ENCODE results near the gene NAALADL2. TPM values are rescaled to one million over a fixed set of nuclear protein-coding genes. Genes with fewer than 3 reads are reported as not detected.
"Not testable (repeated sequence)": the region's sequence is repeated elsewhere in the genome, so short reads cannot be mapped to it uniquely, and the experiment has no call there.

NAALADL2 gene
- total RNA-seq, 1 experiment from 2014 or later: 3.1 TPM

DNA sequence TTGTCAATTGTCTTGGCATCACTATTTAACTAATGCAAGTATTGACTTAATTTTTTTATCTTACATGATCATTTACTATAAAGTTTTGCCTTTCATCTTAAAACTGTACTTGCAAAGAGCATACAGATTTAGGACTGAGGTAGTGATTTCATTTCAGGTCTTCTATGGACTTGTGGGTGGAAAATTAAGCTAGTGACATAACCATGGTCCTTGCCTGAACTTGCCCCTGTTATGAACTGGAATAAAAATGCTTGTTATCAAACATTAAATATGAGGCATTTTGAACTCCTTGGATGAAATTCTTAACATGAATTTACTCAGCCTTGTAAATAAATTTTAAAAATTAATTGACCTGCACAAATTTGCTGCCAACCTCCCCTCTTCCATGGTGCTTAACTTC, 712.0 kb downstream of the NAALADL2 start:
- Histone ChIP-seq H3K36me3 (no peaks in the 10 kb centered on the region), H3K4me1 (no peaks in the 10 kb centered on the region), H3K27me3 (no peaks in the 10 kb centered on the region), H3K4me3 (no peak overlapping the region), H3K27ac (no peak overlapping the region), H3K9me3 (replicated peaks) (no peaks in the 10 kb centered on the region)
- DNase-seq: no peak

DNA sequence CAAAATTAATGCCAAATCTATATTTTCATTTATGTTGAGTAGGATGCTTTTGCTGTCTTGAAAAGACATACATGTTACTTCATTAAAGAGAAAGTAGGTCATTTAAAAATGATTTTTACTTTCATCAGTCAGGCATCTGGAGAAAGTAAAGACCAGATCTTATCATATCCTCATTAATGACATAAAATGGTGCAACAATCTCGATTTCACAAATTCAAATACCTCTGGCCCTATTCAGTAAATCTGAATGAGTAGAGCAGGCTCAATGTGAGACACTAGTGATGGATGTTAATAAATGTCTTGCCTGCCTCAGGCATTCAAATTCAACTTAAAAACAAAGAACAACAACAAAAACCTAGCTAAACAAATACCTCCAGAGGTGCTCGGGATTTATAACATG, 714.1 kb downstream of the NAALADL2 start:
- DNase-seq: no peak
- Histone ChIP-seq H3K9me3 (replicated peaks) (no peaks in the 10 kb centered on the region), H3K36me3 (no peaks in the 10 kb centered on the region), H3K27me3 (no peaks in the 10 kb centered on the region), H3K27ac (no peak overlapping the region), H3K4me3 (no peak overlapping the region), H3K4me1 (no peaks in the 10 kb centered on the region)

DNA sequence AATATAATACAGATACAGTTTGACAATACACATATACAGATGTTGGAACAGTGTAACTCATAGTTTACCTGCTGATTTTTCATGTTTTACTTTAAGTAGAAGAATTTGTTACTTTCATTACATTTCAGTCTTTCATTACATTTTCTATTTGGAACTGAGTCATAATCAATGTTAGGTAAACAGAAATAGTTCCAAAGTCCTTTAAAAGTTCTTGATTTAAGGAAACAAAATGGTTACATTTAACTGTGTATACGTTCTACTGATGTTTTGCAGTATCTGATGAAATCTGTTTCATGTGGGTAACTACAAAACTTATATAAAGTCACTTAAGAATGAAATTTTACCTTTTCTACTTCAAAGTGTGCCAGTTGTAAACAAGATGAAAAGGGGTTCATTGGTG, 721.2 kb downstream of the NAALADL2 start:
- Histone ChIP-seq H3K27ac (no peak overlapping the region), H3K36me3 (no peaks in the 10 kb centered on the region), H3K4me1 (no peaks in the 10 kb centered on the region; the same call in 1 of the 2 replicates), H3K27me3 (no peaks in the 10 kb centered on the region), H3K4me3 (no peak overlapping the region), H3K9me3 (replicated peaks) (no peaks in the 10 kb centered on the region)
- DNase-seq: no peak

DNA sequence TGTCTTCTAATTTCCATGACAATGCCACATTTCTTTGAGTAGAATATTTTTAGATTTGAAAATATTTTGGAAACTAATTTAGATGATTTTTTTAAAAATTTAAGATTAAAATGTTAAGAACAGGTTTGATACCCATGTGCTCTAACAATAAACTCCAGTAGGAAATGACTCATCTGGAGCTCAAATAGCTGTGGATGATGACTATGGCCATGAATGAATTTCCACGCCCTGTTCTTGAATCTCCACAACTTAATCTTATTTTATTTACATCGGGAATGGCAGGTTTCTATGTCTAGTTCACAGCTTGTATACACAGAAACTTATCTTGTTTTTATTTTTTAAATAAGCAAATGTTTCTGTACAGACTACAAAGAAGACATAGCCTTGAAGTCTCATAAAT, 726.8 kb downstream of the NAALADL2 start:
- Histone ChIP-seq H3K36me3 (no peaks in the 10 kb centered on the region), H3K4me1 (0 out of 2 replicates have a peak, but pooled peaks cover 2% of the 10 kb centered on the region), H3K27ac (no peak overlapping the region), H3K27me3 (no peaks in the 10 kb centered on the region), H3K9me3 (replicated peaks) (no peaks in the 10 kb centered on the region), H3K4me3 (no peak overlapping the region)
- no peak for DNase-seq

DNA sequence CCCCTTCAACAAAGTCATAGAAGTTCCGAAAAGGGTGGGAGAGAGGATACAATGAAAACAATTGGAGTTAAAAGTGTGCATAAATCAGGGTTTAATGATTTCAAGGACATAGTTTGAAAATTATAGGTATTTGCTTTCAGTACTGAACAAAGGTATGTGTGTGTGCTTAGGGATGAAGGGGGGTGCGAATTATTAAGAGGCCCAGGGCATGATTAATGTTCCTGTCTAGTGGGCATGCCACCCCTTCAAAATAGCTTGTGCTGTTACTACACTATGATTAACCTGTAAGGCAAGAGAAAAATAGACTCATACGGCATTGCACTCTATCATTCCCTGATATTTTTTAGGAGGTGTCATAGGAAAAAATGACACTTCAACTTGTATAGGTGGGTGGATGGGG, 731.6 kb downstream of the NAALADL2 start:
- Histone ChIP-seq H3K9me3 (replicated peaks) (no peaks in the 10 kb centered on the region; the same call in 1 of the 2 replicates), H3K27me3 (no peaks in the 10 kb centered on the region), H3K4me3 (no peak overlapping the region), H3K4me1 (0 out of 2 replicates have a peak, but pooled peaks cover 2% of the 10 kb centered on the region), H3K36me3 (no peaks in the 10 kb centered on the region), H3K27ac (no peak overlapping the region)
- no peak for DNase-seq

DNA sequence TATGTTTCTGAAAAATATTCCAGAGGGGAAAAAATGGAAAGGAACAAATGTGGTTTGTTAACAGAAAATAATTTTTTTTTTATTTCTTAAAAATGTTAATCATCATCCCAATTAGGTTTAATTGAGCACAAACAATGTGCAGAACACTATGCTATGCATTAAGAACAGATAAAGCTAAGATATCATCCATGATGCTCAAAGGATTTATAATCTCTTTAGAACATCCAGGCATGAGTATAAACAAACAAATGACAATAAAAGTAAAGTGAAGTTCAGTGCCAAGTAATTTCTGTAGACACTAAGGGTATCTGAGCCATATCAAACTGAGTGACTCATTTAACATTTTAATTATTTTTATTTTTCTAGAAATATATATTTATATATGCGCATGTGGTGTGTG, 732.2 kb downstream of the NAALADL2 start:
- H3K9me3 ChIP-seq (replicated peaks): no peaks in the 10 kb centered on the region; the same call in 1 of the 2 replicates
- no peak overlapping the region for H3K27ac ChIP-seq
- no peaks in the 10 kb centered on the region for H3K36me3 ChIP-seq
- no peak overlapping the region for H3K4me3 ChIP-seq
- no peaks in the 10 kb centered on the region for H3K27me3 ChIP-seq
- no peak for DNase-seq
- H3K4me1 ChIP-seq: 0 out of 2 replicates have a peak, but pooled peaks cover under 1% of the 10 kb centered on the region

DNA sequence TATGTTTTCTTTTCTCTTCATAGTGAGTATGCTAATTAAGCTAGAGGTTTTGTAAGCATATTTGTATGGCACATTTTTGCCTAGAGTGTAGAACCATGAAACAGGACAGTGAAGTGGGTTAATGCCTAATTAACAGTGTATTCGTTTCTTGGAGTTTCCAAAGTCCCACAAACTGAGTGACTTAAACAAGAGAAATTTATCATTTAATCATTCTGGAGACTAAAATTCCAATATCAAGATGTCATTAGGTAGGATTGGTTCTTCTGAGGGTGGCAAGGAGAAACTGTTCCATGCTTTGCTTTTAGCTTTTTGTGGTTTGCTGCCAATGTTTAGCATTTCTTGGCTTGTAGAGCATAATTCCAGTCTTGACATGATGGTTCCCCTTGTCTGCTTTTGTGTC, 734.2 kb downstream of the NAALADL2 start:
- Histone ChIP-seq H3K27ac (no peak overlapping the region), H3K36me3 (no peaks in the 10 kb centered on the region), H3K4me1 (no peaks in the 10 kb centered on the region), H3K27me3 (no peaks in the 10 kb centered on the region), H3K4me3 (no peak overlapping the region), H3K9me3 (replicated peaks) (no peaks in the 10 kb centered on the region; the same call in 1 of the 2 replicates)
- DNase-seq: no peak

DNA sequence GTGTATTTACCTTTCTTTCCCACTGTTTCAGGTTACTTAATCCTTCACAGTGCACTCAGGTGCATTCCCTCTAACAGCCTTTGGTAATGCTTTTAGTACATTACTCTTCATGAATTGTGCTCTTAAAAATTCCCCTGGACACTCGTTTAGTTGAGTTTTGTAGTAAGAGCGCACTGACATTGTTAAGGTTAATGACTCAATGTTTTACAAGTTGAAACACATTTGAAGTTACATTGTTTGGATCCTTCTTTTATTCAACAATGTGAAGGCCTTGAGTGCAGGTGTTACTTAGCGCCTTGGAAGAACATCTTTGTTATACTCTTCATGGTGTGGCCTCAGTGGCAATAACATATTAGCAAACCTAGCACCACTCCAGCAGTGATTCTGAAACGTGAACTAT, 739.6 kb downstream of the NAALADL2 start:
- Histone ChIP-seq H3K4me3 (no peak overlapping the region), H3K36me3 (no peaks in the 10 kb centered on the region), H3K9me3 (replicated peaks) (no peaks in the 10 kb centered on the region; the same call in 1 of the 2 replicates), H3K27ac (no peak overlapping the region), H3K27me3 (no peaks in the 10 kb centered on the region), H3K4me1 (no peaks in the 10 kb centered on the region)
- no peak for DNase-seq

DNA sequence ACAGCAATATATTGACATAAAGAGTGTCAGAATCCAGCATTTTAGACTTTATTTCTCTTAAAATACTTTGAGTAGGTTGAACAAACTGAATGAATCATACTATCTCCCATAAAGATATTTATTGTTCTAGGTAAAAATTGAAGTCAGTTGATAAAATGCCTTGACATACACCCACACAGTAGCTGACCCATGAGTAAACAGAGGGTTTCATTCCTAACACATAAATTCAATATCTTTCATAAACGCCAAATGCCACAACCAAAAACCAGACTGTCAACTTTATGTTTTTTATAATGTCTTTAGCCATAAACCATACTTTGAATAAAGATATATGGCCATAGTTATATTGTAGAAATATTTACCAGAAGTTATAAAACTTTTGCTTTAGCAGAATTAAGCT, 742.4 kb downstream of the NAALADL2 start:
- no peak overlapping the region for H3K4me3 ChIP-seq
- no peak for DNase-seq
- H3K4me1 ChIP-seq: peaks cover 1% of the 10 kb centered on the region
- no peaks in the 10 kb centered on the region for H3K36me3 ChIP-seq
- H3K27me3 ChIP-seq: no peaks in the 10 kb centered on the region
- H3K27ac ChIP-seq: no peak overlapping the region
- no peaks in the 10 kb centered on the region for H3K9me3 ChIP-seq (replicated peaks)

DNA sequence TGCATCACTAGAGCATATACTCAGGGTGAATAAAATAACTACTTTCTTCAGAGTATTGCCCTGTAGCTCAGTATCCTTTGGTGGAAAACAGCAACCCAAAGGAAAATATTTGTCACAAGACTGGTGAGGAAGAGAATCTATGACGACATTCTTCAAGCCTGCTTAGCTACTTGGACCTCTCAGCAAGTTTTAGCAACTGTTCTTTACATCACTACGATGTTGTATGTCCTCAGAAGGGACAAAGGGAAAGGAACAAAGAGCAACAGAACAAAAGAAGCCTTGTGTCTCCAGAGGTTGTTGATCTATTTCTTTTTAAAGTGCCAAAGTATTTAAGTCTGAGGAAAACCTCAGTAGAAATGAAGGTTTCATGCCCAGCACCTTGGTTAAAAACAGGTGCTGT, 746.7 kb downstream of the NAALADL2 start:
- no peaks in the 10 kb centered on the region for H3K27me3 ChIP-seq
- peak in 1 of 2 experiments; percentile 3 for DNase-seq
- no peaks in the 10 kb centered on the region for H3K36me3 ChIP-seq
- H3K4me1 ChIP-seq: peaks cover 6% of the 10 kb centered on the region
- H3K9me3 ChIP-seq (replicated peaks): no peaks in the 10 kb centered on the region
- H3K27ac ChIP-seq: no peak overlapping the region
- no peak overlapping the region for H3K4me3 ChIP-seq

DNA sequence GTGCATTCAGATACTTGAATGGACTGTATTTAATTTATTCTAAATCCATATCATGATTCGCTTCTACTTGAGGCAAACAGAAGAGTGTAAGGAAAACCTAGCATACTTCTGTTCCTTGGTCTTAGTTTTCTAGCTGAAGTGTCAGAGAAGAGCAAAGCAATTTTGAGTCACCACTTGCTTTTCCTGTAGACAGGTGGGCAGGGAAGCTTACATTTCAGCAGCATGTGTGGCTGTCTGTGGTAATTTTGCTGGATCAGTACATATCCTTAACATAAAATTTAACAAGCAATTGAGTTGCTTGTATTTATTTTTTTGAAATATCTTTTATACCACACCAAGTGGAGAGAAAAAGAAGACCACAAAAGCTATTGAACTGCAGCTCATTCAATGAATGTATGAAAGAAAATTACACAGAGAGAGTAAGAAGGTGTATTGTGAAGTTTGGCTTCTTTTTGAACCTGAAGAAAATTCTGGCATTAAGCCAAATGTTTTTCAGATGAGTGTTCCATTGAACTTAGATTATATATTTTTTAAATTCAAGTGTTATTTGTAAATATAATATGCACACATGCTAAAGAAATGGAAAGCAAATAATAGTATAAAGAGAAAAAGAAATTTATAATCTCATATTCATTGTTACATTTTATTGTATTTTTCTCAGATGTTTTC, 747.6 kb downstream of the NAALADL2 start:
- no peak overlapping the region for H3K4me3 ChIP-seq
- DNase-seq: peak in 1 of 2 experiments; percentile 35
- no peaks in the 10 kb centered on the region for H3K9me3 ChIP-seq (replicated peaks)
- H3K36me3 ChIP-seq: no peaks in the 10 kb centered on the region
- no peak overlapping the region for H3K27ac ChIP-seq
- H3K4me1 ChIP-seq: peaks cover 6% of the 10 kb centered on the region
- no peaks in the 10 kb centered on the region for H3K27me3 ChIP-seq

DNA sequence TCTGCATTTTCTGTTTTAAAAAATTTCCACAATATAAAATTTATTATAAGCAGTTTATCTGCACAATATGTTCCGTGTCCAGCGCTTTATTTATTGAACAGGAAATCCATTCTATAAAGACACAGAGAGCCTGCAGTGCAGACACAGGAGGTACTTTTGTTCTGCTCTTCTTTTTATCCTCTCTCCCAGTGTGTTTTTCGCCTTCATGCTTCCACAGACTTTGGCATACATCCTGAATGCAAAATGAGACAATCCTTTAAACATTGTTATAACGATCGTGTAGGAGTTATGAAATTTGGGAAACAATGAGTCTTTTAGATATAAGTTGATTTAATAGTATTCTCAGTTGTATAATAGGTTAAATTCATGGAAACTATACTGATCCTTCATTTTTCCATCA, 749.2 kb downstream of the NAALADL2 start:
- DNase-seq: no peak

DNA sequence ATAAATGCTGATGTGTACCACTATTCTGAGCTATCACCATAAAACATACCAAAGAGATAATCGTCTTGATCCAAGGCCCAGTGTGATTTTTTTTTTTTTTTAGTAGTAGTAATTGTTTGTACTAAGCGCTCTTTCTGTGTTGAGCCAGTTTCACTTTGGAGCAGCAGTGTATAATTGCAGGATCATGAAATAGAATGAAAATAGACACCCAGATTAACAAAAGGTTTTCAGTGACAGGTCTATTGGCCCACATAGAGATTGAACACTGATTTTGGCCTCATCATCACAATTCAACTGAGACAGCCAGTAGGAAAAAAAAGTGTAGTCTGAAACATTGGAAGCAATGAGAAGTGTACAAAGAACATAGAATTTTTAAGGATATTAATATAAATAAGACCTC, 749.8 kb downstream of the NAALADL2 start:
- no peak overlapping the region for H3K4me3 ChIP-seq
- H3K36me3 ChIP-seq: no peaks in the 10 kb centered on the region
- no peak overlapping the region for H3K27ac ChIP-seq
- DNase-seq: no peak
- H3K27me3 ChIP-seq: no peaks in the 10 kb centered on the region
- H3K9me3 ChIP-seq (replicated peaks): no peaks in the 10 kb centered on the region
- H3K4me1 ChIP-seq: peaks cover 6% of the 10 kb centered on the region

More for the DNA sequence above, 749.2 kb downstream of the NAALADL2 start:
- Histone ChIP-seq H3K4me1 (peaks cover 6% of the 10 kb centered on the region), H3K27ac (no peak overlapping the region), H3K4me3 (no peak overlapping the region), H3K36me3 (no peaks in the 10 kb centered on the region), H3K27me3 (no peaks in the 10 kb centered on the region), H3K9me3 (replicated peaks) (no peaks in the 10 kb centered on the region)

DNA sequence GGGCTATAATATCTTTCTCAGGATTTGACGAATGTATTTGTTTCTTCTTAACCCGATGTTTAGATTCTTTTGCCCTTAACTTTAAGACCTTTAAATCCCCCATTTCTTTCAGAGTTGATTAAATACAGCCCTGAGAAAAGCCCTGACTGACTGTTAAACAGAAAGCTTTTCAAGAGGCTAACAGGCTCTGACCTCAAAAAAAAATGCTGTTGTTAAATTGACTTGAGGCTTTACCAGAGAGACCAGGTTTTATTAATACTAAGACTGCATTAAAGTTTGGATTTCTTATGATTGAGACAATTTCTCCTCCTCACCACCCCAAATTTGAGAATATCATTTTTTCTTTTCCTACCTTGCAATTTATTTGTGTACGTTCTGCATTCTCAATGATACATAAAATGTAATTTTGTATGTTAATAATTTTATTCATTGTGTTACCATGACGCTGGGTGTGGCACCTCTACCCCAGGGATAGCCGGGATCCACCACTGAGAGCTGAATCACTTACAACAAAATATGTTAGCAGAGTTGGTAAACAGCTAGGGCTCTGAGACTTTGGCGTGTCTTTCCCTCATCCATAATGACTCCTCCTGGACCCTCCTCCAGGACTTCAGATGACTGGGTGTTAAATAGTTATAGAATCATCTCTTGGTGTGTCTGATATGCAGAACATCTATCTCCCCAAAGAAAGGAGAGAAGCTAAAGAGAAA, 753.5 kb downstream of the NAALADL2 start:
- H3K27ac ChIP-seq: no peak overlapping the region
- no peaks in the 10 kb centered on the region for H3K27me3 ChIP-seq
- H3K9me3 ChIP-seq (replicated peaks): no peaks in the 10 kb centered on the region
- no peak overlapping the region for H3K4me3 ChIP-seq
- H3K36me3 ChIP-seq: no peaks in the 10 kb centered on the region
- no peak for DNase-seq
- H3K4me1 ChIP-seq: no peaks in the 10 kb centered on the region

DNA sequence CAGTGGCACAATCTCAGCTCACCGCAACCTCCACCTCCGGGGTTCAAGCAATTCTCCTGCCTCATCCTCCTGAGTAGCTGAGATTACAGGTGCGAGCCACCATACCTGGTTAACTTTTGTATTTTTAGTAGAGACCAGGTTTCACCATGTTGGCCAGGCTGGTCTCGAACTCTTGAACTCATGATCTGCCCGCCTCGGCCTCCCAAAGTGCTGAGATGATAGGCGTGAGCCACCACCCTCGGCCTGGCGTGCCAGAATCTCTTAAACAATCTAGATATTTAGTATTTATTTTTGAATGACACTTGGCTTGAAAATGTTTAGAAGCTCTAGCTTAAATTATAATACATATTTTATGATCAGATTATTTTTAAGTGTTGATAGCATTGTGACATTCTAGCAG, 755.0 kb downstream of the NAALADL2 start:
- DNase-seq; H3K4me1 ChIP-seq; H3K36me3 ChIP-seq; H3K27me3 ChIP-seq; H3K4me3 ChIP-seq; H3K9me3 ChIP-seq (replicated peaks); H3K27ac ChIP-seq: not testable (repeated sequence)

DNA sequence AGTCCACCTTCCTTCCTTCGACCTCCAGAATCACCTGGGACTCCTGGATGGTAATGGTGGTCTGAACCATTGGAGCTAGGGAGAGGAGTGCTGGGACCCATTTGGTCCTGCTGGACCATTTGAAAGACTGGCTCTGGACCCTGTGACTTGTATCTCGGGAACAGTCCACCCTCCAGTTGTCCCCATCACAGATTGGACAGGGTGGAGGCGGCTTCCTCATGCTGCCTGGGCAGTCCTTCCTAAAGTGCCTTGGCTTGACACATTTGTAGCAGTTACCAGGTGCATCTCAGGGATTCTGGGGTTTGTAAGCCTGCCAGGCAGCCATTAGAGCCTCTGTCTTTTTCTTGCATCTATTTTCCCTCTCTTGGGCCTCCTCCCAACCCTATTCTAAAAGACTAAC, 758.1 kb downstream of the NAALADL2 start:
- Histone ChIP-seq H3K36me3 (no peaks in the 10 kb centered on the region), H3K9me3 (replicated peaks) (no peaks in the 10 kb centered on the region), H3K4me1 (no peaks in the 10 kb centered on the region), H3K4me3 (no peak overlapping the region), H3K27me3 (no peaks in the 10 kb centered on the region), H3K27ac (no peak overlapping the region)
- no peak for DNase-seq
